OCI-LY3 (cell line): ENCODE data around the gene PNPLA7.

ENCODE experiments used
- H2AFZ ChIP-seq: fragments of 200-600, 300-600 bp; shearing (Covaris generic); 2 replicates; pipeline ENCODE4 v1.6.0; 2014; ENCODE audit warnings: antibody characterized with exemption, low read depth, low read length
- H3K27ac ChIP-seq: fragments of 200-600, 300-600 bp; sonication (generic); 2 replicates; pipeline ENCODE4 v1.5.1; 2014; ENCODE audit warnings: mild to moderate bottlenecking, low read length, moderate library complexity, mixed read lengths
- H3K27me3 ChIP-seq: fragments of 200-600, 300-600 bp; sonication (generic); 2 replicates; pipeline ENCODE4 v1.6.1; 2014; ENCODE audit warnings: low read depth, low read length, mixed read lengths
- H3K36me3 ChIP-seq: fragments of 200-600, 300-600 bp; sonication (generic); replicated peaks from 2 replicates; pipeline ENCODE3; 2014; ENCODE audit warnings: low read depth, low read length, mixed read lengths
- H3K4me1 ChIP-seq: fragments of 300-600, 200-600 bp; sonication (generic); 2 replicates; pipeline ENCODE4 v1.6.1; 2014; ENCODE audit warnings: low read length, mixed read lengths
- H3K4me2 ChIP-seq: fragments of 200-600, 300-600 bp; sonication (generic); 2 replicates; pipeline ENCODE4 v1.6.1; 2014; ENCODE audit warnings: low read length, mixed read lengths
- H3K4me3 ChIP-seq: fragments of 300-600, 200-600 bp; sonication (generic); 2 replicates; pipeline ENCODE4 v1.5.1; 2014; ENCODE audit warnings: antibody characterized with exemption, mild to moderate bottlenecking, low read length, moderate library complexity
- H3K79me2 ChIP-seq: fragments of 300-600, 200-600 bp; shearing (Covaris generic); 2 replicates; pipeline ENCODE4 v1.6.1; 2014; ENCODE audit warnings: mild to moderate bottlenecking, low read length, mixed read lengths
- H3K9ac ChIP-seq: fragments of 300-600, 200-600 bp; shearing (Covaris generic); 2 replicates; pipeline ENCODE4 v1.6.0; 2014; ENCODE audit warnings: mild to moderate bottlenecking, low read length, moderate library complexity
- H3K9me3 ChIP-seq: fragments of 200-600, 300-600 bp; shearing (Covaris generic); 2 replicates; pipeline ENCODE4 v1.6.1; 2014; ENCODE audit warnings: low read length, mixed read lengths; ENCODE audit not compliant: insufficient read depth
- H4K20me1 ChIP-seq: fragments of 200-600, 300-600 bp; sonication (generic); 2 replicates; pipeline ENCODE4 v1.6.1; 2016; ENCODE audit warnings: low read length, mixed read lengths; ENCODE audit not compliant: insufficient read depth
- CTCF ChIP-seq: fragments of 200-600, 300-600 bp; sonication (generic); IDR thresholded peaks from 2 replicates; pipeline ENCODE4 v1.5.1; 2014; ENCODE audit warnings: antibody characterized with exemption, low read length, low read depth
- EZH2phosphoT487 ChIP-seq: fragments of 200-600 bp; shearing (Covaris generic); IDR thresholded peaks from 2 replicates; pipeline ENCODE4 v1.6.1; 2018; ENCODE audit warnings: antibody characterized with exemption, mixed run types, low read depth

The PNPLA7 gene

GRCh38 chr9:137480686-137481683 is 69.2 kb downstream of the PNPLA7 start:
- H2AFZ ChIP-seq = no peak overlapping the region
- TF ChIP-seq EZH2phosphoT487 = no peak
- TF ChIP-seq CTCF = no peak
- H3K36me3 ChIP-seq = no peaks in the 10 kb centered on the region
- H3K4me1 ChIP-seq = no peaks in the 10 kb centered on the region
- no peaks in the 10 kb centered on the region; the same call in 1 of the 2 replicates for H3K9me3 ChIP-seq
- no peak overlapping the region for H3K27ac ChIP-seq
- no peaks in the 10 kb centered on the region for H4K20me1 ChIP-seq
- no peak overlapping the region for H3K9ac ChIP-seq
- no peaks in the 10 kb centered on the region for H3K27me3 ChIP-seq
- H3K4me3 ChIP-seq = no peak overlapping the region
- H3K79me2 ChIP-seq = no peaks in the 10 kb centered on the region
- no peak overlapping the region for H3K4me2 ChIP-seq

- no peak overlapping the region for H3K4me2 ChIP-seq
- TF ChIP-seq CTCF (no peak), EZH2phosphoT487 (no peak)
- no peaks in the 10 kb centered on the region for H4K20me1 ChIP-seq
- H3K9me3 ChIP-seq = no peaks in the 10 kb centered on the region; the same call in 1 of the 2 replicates
- H3K4me1 ChIP-seq = no peaks in the 10 kb centered on the region
- no peaks in the 10 kb centered on the region for H3K36me3 ChIP-seq
- no peak overlapping the region for H2AFZ ChIP-seq
- H3K27me3 ChIP-seq = no peaks in the 10 kb centered on the region
- no peak overlapping the region for H3K27ac ChIP-seq
- no peaks in the 10 kb centered on the region for H3K79me2 ChIP-seq
- no peak overlapping the region for H3K4me3 ChIP-seq
- H3K9ac ChIP-seq = no peak overlapping the region
Measured at GRCh38 chr9:137479892-137480685, 70.1 kb downstream of the PNPLA7 start.

GRCh38 chr9:137478962-137479861 is 71.0 kb downstream of the PNPLA7 start:
- Histone ChIP-seq H3K4me2 (no peak overlapping the region), H3K36me3 (no peaks in the 10 kb centered on the region), H3K27me3 (no peaks in the 10 kb centered on the region), H3K27ac (no peak overlapping the region), H4K20me1 (no peaks in the 10 kb centered on the region), H3K4me3 (no peak overlapping the region), H3K4me1 (no peaks in the 10 kb centered on the region), H3K9ac (no peak overlapping the region), H3K79me2 (no peaks in the 10 kb centered on the region), H3K9me3 (no peaks in the 10 kb centered on the region; the same call in 1 of the 2 replicates), H2AFZ (no peak overlapping the region)
- TF ChIP-seq CTCF = no peak
- no peak for TF ChIP-seq EZH2phosphoT487
